Natural killer cell (primary cell): ENCODE results near the gene CCDC73. TPM values are rescaled to one million over a fixed set of nuclear protein-coding genes. Genes with fewer than 3 reads are reported as not detected.

Source experiments
- ATAC-seq, 3 donors: fragments of 150-1000 bp in 2 of 3; fragments of 200-7000 bp in 1 of 3; cut with Tn5 transposase; 1 replicate in 1 of 3; 2 replicates in 2 of 3; pipeline ENCODE4 v1.10.0; 2021; ENCODE audit warnings: mild to moderate bottlenecking in 2 of 3, moderate library complexity in 2 of 3
- DNase-seq, 2 donors: peaks; one replicate each; pipeline versions ENCODE4 v3.0.0 to v3.0.0-alpha.2; 2013 to 2021; ENCODE audit warnings: mixed read lengths in 1 of 2
- H3K27ac ChIP-seq: one replicate; pipeline ENCODE4 v1.5.1; 2013; ENCODE audit warnings: mild to moderate bottlenecking, low read length
- H3K27me3 ChIP-seq: one replicate; pipeline ENCODE4 v1.6.1; 2013; ENCODE audit warnings: low read length; ENCODE audit not compliant: control insufficient read depth, insufficient read depth
- H3K36me3 ChIP-seq: one replicate; pipeline ENCODE4 v1.6.1; 2013; ENCODE audit warnings: low read length; ENCODE audit not compliant: control insufficient read depth, insufficient read depth
- H3K4me1 ChIP-seq: one replicate; pipeline ENCODE4 v1.6.1; 2013; ENCODE audit warnings: low read length; ENCODE audit not compliant: control insufficient read depth, insufficient read depth
- H3K4me3 ChIP-seq: one replicate; pipeline ENCODE4 v1.5.1; 2013; ENCODE audit warnings: low read length
- H3K9me3 ChIP-seq: one replicate; pipeline ENCODE4 v1.6.1; 2013; ENCODE audit warnings: low read length; ENCODE audit not compliant: control insufficient read depth, insufficient read depth
- H3K27ac Mint-ChIP-seq, 2 donors: one replicate each; pipeline ENCODE4 v1.8.0; 2022; ENCODE audit warnings: mild to moderate bottlenecking in 2 of 2, mixed read lengths in 2 of 2, moderate library complexity in 1 of 2
- H3K27me3 Mint-ChIP-seq, 2 donors: one replicate each; pipeline ENCODE4 v1.8.0; 2022; ENCODE audit warnings: low read depth in 2 of 2, mixed read lengths in 2 of 2
- H3K36me3 Mint-ChIP-seq: one replicate; pipeline ENCODE4 v1.8.0; 2022; ENCODE audit warnings: mixed read lengths
- H3K4me1 Mint-ChIP-seq, 2 donors: one replicate each; pipeline ENCODE4 v1.8.0; 2022; ENCODE audit warnings: mixed read lengths in 2 of 2
- H3K4me3 Mint-ChIP-seq: one replicate; pipeline ENCODE4 v1.8.0; 2022; ENCODE audit warnings: mild to moderate bottlenecking, moderate library complexity, mixed read lengths
- H3K9me3 Mint-ChIP-seq, 2 donors: one replicate each; pipeline ENCODE4 v1.8.0; 2022; ENCODE audit warnings: mixed read lengths in 2 of 2
- CTCF ChIP-seq: fragments of 200-600 bp; IDR thresholded peaks from one replicate; pipeline ENCODE4 v1.8.0; 2022; ENCODE audit warnings: antibody characterized with exemption
- WGBS: methylation state at CpG from one replicate; pipeline ENCODE4 v1.1.7; 2013; ENCODE audit warnings: missing lambda C conversion rate; ENCODE audit not compliant: insufficient coverage; 5-methylcytosine and 5-hydroxymethylcytosine counted together
- intact Hi-C: fragments of 100-400 bp; cut with micrococcal nuclease; formaldehyde crosslinking; loops from one replicate; pipeline ENCODE4 v1.14.2; 2022
- total RNA-seq, 4 donors: library from RNA; stranded (reverse); fragments of 120-200 nt in 1 of 4; gene quantifications; one replicate each; pipeline versions ENCODE4 v1.2.3 to v1.2.4, GENCODE V29; 2013 to 2022

Gene CCDC73
- total RNA-seq, 3 donors from 2014 or later (not counting 1 experiment from before 2014, with no cell fraction given): not detected

DNA sequence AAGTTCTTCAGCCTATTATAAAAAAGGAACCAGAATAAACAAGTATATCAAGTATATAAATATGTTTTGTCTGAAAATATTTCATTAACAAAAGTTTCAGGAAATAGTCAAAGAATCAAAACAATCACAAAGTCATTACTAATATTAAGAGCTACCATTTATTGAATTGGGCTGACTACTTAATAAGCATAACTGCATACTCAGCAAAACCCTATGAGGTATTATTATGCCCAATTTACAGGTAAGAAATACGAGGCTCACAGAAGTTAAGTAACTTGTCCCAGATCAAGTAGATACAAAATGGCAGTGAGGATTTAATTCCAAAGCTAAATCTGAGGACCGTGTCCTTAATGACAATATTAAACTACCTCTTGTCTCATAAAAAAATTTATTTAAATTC lies 158.6 kb downstream of the CCDC73 start:
- Histone ChIP-seq H3K4me1 (no peaks in the 10 kb centered on the region), H3K27me3 (no peaks in the 10 kb centered on the region), H3K9me3 (no peaks in the 10 kb centered on the region), H3K4me3 (no peak overlapping the region), H3K27ac (no peak overlapping the region), H3K36me3 (no peaks in the 10 kb centered on the region)
- 100% methylated on average over 1 of the region's 2 CpGs for WGBS
- H3K27ac Mint-ChIP-seq: no peak overlapping the region
- H3K4me3 Mint-ChIP-seq: no peak overlapping the region
- ATAC-seq (no peak), DNase-seq (no peak)
- peaks cover 0 to 4% of the 10 kb centered on the region in 2 donors for H3K9me3 Mint-ChIP-seq
- no peaks in the 10 kb centered on the region for H3K36me3 Mint-ChIP-seq
- H3K4me1 Mint-ChIP-seq: no peaks in the 10 kb centered on the region
- H3K27me3 Mint-ChIP-seq: peaks cover 7 to 12% of the 10 kb centered on the region in 2 donors
- TF ChIP-seq CTCF: no peak
- intact Hi-C loops: no loop called here

- ATAC-seq: no peak
Observed at GRCh38 chr11:32630844-32631243, 163.6 kb downstream of the CCDC73 start.

GRCh38 chr11:32616903-32617302 lies 177.6 kb downstream of the CCDC73 start:
- peaks cover 0 to 3% of the 10 kb centered on the region in 2 donors for H3K9me3 Mint-ChIP-seq
- intact Hi-C loops: no loop called here

More at GRCh38 chr11:32630844-32631243, 163.6 kb downstream of the CCDC73 start:
- no peak overlapping the region for H3K27ac ChIP-seq
- intact Hi-C loops: no loop called here
- no peaks in the 10 kb centered on the region for H3K4me1 Mint-ChIP-seq
- H3K9me3 Mint-ChIP-seq: no peaks in the 10 kb centered on the region
- no peaks in the 10 kb centered on the region for H3K36me3 ChIP-seq
- H3K4me3 Mint-ChIP-seq: no peak overlapping the region
- H3K36me3 Mint-ChIP-seq: no peaks in the 10 kb centered on the region
- peaks cover 12 to 15% of the 10 kb centered on the region in 2 donors for H3K27me3 Mint-ChIP-seq
- H3K4me3 ChIP-seq: no peak overlapping the region
- no peaks in the 10 kb centered on the region for H3K9me3 ChIP-seq
- no peaks in the 10 kb centered on the region for H3K27me3 ChIP-seq
- TF ChIP-seq CTCF: no peak
- H3K27ac Mint-ChIP-seq: no peak overlapping the region
- DNase-seq: no peak
- no peaks in the 10 kb centered on the region for H3K4me1 ChIP-seq

More at GRCh38 chr11:32616903-32617302, 177.6 kb downstream of the CCDC73 start:
- H3K9me3 ChIP-seq: no peaks in the 10 kb centered on the region
- H3K27ac ChIP-seq: no peak overlapping the region
- Mint-ChIP-seq H3K27ac (no peak overlapping the region), H3K27me3 (peaks cover 0 to 10% of the 10 kb centered on the region in 2 donors), H3K4me3 (no peak overlapping the region), H3K4me1 (no peaks in the 10 kb centered on the region), H3K36me3 (no peaks in the 10 kb centered on the region)
- DNase-seq (no peak), ATAC-seq (no peak)
- no peaks in the 10 kb centered on the region for H3K4me1 ChIP-seq
- TF ChIP-seq CTCF: no peak
- no peaks in the 10 kb centered on the region for H3K27me3 ChIP-seq
- H3K36me3 ChIP-seq: no peaks in the 10 kb centered on the region
- WGBS: 85% methylated on average over 4 of the region's 4 CpGs
- H3K4me3 ChIP-seq: no peak overlapping the region
